ENCODE data around the gene CDC34.

DNA sequence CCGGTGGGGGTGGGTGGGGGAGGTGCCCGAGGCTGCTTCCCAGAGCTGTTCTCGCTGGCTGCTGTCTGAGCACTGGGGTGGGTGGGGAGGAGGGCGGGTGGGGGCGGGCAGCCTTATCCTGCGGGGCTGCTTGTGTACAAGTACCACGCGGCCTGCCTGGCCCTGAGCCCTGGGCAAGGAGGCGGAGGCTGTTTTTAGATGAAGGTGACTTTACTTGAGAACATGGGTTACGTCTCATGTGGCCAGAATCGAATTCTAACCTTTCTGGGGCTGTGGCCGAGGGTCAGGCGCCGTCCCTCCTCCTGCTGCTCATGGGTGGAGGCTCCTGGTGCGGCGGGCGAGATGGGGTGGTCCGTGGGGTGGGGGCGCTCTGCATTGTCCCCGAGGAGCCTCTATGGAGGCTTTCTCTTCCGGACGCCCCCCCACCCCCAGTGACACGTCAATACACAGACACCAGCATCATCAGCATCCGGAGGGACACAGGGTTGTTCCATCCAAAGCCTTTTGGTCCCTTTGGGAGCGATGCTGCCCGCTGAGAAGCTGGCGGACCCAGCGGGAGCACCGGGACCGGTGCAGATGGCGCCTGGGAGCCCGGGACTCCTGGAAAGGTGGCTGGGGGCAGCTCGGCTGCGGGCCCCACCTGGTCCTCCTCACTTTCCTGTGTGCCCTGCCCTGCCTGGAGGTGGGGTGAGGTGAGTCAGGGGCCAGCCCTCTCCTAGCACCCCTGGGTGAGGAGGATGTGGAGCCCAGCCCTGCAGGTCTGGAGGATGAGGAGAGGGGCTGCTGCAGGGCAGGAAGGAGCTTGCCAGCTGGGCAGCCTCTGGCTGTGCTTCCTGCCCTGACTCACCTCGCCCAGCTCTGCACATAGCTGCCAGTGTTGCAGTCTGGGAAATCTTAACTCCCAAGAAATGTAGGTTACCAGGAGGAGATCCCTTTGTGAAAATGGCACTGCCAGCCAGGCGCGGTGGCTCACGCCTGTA, 44.3 kb downstream of the CDC34 start:
- TF ChIP-seq, protein P1, sequence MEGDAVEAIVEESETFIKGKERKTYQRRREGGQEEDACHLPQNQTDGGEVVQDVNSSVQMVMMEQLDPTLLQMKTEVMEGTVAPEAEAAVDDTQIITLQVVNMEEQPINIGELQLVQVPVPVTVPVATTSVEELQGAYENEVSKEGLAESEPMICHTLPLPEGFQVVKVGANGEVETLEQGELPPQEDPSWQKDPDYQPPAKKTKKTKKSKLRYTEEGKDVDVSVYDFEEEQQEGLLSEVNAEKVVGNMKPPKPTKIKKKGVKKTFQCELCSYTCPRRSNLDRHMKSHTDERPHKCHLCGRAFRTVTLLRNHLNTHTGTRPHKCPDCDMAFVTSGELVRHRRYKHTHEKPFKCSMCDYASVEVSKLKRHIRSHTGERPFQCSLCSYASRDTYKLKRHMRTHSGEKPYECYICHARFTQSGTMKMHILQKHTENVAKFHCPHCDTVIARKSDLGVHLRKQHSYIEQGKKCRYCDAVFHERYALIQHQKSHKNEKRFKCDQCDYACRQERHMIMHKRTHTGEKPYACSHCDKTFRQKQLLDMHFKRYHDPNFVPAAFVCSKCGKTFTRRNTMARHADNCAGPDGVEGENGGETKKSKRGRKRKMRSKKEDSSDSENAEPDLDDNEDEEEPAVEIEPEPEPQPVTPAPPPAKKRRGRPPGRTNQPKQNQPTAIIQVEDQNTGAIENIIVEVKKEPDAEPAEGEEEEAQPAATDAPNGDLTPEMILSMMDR (conservative IDR thresholded peaks at IDR 0.05): no peak
- no peak for TF ChIP-seq ZFX (IDR thresholded peaks at IDR 0.05)
